Keratinocyte (primary cell): Measurements from ENCODE around the gene ZFYVE1.

Experiments used
- CTCF ChIP-seq, 3 experiments: IDR thresholded peaks in 1 of 3; conservative IDR thresholded peaks in 1 of 3; optimal IDR thresholded peaks in 1 of 3; 2 replicates in 2 of 3; 3 replicates in 1 of 3; pipeline versions ENCODE3 to v1.5.1; 2011; ENCODE audit warnings: low read length in 3 of 3, mild to moderate bottlenecking in 3 of 3, moderate library complexity in 2 of 3, control low read depth in 1 of 3, inconsistent platforms in 1 of 3; ENCODE audit not compliant: insufficient read depth in 2 of 3; ENCODE audit errors: extremely low read depth in 1 of 3
- EZH2 ChIP-seq: IDR thresholded peaks from one replicate; pipeline ENCODE4 v1.6.1; 2012; ENCODE audit warnings: inconsistent platforms, mild to moderate bottlenecking, low read length, moderate library complexity

GRCh38 chr14:73049428-73049827, 22.5 kb upstream of the ZFYVE1 start:
- no peak for TF ChIP-seq CTCF (optimal IDR thresholded peaks at IDR 0.05 in 1 of 3, IDR thresholded peaks at IDR 0.05 in 1 of 3, conservative IDR thresholded peaks at IDR 0.05 in 1 of 3; ENCODE audit: extremely low read depth in 1 of 3, insufficient read depth in 2 of 3, low read length in 3 of 3)
- TF ChIP-seq EZH2, result no peak
